Duodenal mucosa (tissue), 2 donors: ENCODE results near the gene PAX5.

ENCODE experiments used
- H3K27ac ChIP-seq: one replicate; pipeline ENCODE4 v1.7.0; 2013; ENCODE audit warnings: low read depth, low read length
- H3K27me3 ChIP-seq, 2 donors: one replicate each; pipeline ENCODE4 v1.7.0; 2013; ENCODE audit warnings: low read length in 2 of 2, control low read depth in 1 of 2; ENCODE audit not compliant: insufficient read depth in 2 of 2, control insufficient read depth in 1 of 2
- H3K36me3 ChIP-seq, 2 donors: one replicate each; pipeline ENCODE4 v1.7.0; 2013; ENCODE audit warnings: low read length in 2 of 2, control low read depth in 1 of 2; ENCODE audit not compliant: insufficient read depth in 2 of 2, control insufficient read depth in 1 of 2
- H3K4me1 ChIP-seq, 2 donors: one replicate each; pipeline ENCODE4 v1.7.0; 2013; ENCODE audit warnings: low read length in 2 of 2, control low read depth in 1 of 2; ENCODE audit not compliant: insufficient read depth in 2 of 2, control insufficient read depth in 1 of 2
- H3K4me3 ChIP-seq, 2 donors: one replicate each; pipeline ENCODE4 v1.7.0; 2013; ENCODE audit warnings: low read length in 2 of 2, low read depth in 1 of 2
- H3K9ac ChIP-seq, 2 donors: one replicate each; pipeline ENCODE4 v1.7.0; 2013; ENCODE audit warnings: low read length in 2 of 2, low read depth in 1 of 2
- H3K9me3 ChIP-seq, 2 donors: one replicate each; pipeline ENCODE4 v1.7.0; 2013; ENCODE audit warnings: low read length in 2 of 2, control low read depth in 1 of 2; ENCODE audit not compliant: control insufficient read depth in 1 of 2

Gene PAX5

DNA sequence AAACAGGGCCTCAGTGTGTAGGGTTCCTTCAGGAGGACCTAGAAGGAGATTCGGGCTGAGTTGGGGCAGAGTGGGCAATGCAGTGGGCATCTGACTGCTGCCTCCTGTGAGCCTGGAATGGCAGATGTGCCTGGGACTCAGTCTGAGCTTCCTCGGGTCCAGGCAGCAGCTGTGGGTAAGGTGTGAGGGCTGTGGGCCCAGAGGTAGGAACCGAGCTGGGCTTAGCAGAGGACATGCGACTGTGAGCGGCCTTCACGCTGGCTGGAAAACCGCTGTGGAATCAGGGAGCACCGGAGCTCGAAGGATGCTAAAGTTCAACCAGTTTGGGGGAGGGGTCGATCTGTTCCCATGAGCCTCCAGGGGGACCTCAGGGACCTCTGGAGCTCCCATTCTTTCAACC is 137.0 kb downstream of the PAX5 start:
- no peak overlapping the region for H3K27ac ChIP-seq
- H3K27me3 ChIP-seq, result peaks cover 0 to 3% of the 10 kb centered on the region in 2 donors
- H3K36me3 ChIP-seq, result no peaks in the 10 kb centered on the region
- H3K9ac ChIP-seq, result no peak overlapping the region
- H3K4me1 ChIP-seq, result no peaks in the 10 kb centered on the region
- no peak overlapping the region for H3K4me3 ChIP-seq
- H3K9me3 ChIP-seq, result no peaks in the 10 kb centered on the region

DNA sequence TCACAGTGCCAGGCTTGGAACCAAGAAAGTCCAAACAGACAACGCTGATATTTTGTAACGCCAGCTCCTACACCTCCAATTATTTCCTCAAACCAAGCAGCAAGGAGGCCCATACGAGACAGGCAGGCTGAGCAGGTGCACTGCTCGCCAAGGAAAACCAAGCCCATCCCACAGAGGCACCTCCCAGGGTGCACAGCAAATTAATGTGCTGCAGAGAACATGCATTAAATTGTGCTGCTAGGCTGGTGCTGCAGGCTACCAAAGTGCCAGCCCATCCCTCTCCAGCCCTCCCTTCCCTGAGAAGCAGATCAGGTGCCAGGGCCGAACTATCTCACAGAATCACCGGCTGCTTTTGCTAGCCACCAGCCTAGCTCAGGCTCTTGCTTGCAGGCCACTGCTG is 137.8 kb downstream of the PAX5 start:
- no peaks in the 10 kb centered on the region for H3K36me3 ChIP-seq

DNA sequence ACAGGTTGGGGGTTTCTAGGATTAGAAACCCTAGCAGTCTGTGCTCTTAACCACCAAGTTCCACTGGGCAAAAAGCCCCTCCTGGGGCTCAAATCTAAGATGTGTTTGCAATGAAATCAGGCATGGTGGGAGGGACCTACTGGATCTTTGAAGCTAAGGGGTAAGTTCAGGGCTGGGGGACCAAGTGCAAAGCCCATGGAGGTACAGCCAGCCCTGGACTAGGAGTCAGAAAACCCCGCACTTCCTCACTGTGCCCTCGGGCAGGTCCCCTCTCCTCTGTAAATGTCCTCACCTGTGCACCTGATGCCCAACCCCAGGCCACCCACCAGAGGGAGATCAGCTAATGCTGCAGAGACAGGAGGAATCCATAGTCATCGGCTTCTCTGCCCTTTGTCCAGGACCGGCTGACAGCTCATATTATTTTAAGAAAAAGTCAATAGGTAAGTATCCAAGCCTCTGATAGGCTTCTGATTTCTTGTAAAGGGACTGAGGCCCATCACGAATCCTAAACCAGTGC is 138.3 kb downstream of the PAX5 start:
- Histone ChIP-seq H3K9ac (no peak overlapping the region), H3K4me1 (no peaks in the 10 kb centered on the region), H3K27me3 (peaks cover 4 to 9% of the 10 kb centered on the region in 2 donors), H3K4me3 (no peak overlapping the region), H3K27ac (no peak overlapping the region), H3K36me3 (no peaks in the 10 kb centered on the region), H3K9me3 (no peaks in the 10 kb centered on the region)

More for the DNA sequence above, 137.8 kb downstream of the PAX5 start:
- no peak overlapping the region for H3K9ac ChIP-seq
- no peak overlapping the region for H3K27ac ChIP-seq
- peaks cover 1 to 5% of the 10 kb centered on the region in 2 donors for H3K27me3 ChIP-seq
- H3K4me3 ChIP-seq, result no peak overlapping the region
- no peaks in the 10 kb centered on the region for H3K4me1 ChIP-seq
- H3K9me3 ChIP-seq, result no peaks in the 10 kb centered on the region

DNA sequence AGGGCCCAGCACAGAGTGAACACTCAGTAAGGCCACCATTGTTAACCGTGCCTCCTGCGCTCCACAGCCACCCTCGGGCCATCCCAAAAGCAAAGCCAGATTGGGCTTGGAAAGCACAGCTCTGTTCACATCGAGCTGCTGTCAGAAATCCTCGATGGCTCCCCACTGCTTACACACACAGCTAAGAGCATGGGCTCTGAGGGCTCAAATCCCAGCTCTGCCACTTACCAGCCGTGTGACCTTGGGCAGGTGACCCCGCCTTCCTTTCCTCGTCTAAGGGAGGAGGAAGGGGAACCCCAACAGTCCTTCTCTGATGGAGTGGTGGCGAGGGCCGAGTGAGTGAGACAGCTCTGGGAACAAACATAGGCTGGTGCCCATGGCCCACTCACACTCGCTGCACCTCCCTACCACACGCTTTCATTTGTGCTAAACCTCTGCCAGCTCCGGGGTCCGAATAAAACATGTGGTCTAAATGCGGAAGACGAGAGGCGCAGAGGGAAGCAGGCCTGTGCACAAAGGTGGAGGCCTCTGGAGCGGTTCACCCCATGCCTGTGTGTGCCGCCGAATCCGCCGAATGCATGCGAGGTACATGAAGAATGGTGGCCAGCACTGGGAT is 139.3 kb downstream of the PAX5 start:
- Histone ChIP-seq H3K27me3 (peaks cover 4 to 9% of the 10 kb centered on the region in 2 donors), H3K36me3 (no peaks in the 10 kb centered on the region)

DNA sequence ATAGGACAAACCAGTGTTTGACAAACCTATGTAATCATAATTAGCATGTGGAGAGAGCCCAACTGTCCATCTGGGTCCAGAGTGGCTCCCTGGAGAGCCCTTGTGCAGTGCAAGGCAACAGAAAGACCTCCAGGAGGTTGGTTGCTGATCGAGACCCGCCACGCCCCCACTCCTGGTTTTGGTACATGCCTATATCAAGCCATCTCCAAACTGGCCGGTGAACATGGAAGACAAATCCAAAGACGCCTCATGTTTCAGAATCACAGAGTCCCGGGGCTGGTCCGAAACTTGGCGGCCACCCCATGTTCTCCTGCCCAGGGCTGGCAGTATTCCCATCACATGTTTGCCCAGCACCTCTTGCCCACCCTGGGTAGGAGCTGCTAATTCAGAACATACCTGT is 140.2 kb downstream of the PAX5 start:
- no peaks in the 10 kb centered on the region for H3K4me1 ChIP-seq
- no peak overlapping the region for H3K27ac ChIP-seq
- H3K27me3 ChIP-seq, result peaks cover 4 to 9% of the 10 kb centered on the region in 2 donors
- H3K4me3 ChIP-seq, result no peak overlapping the region
- no peaks in the 10 kb centered on the region for H3K9me3 ChIP-seq
- no peaks in the 10 kb centered on the region for H3K36me3 ChIP-seq
- no peak overlapping the region for H3K9ac ChIP-seq

More for the DNA sequence above, 139.3 kb downstream of the PAX5 start:
- H3K4me3 ChIP-seq, result no peak overlapping the region
- H3K27ac ChIP-seq, result no peak overlapping the region
- H3K4me1 ChIP-seq, result no peaks in the 10 kb centered on the region
- H3K9ac ChIP-seq, result no peak overlapping the region
- no peaks in the 10 kb centered on the region for H3K9me3 ChIP-seq

DNA sequence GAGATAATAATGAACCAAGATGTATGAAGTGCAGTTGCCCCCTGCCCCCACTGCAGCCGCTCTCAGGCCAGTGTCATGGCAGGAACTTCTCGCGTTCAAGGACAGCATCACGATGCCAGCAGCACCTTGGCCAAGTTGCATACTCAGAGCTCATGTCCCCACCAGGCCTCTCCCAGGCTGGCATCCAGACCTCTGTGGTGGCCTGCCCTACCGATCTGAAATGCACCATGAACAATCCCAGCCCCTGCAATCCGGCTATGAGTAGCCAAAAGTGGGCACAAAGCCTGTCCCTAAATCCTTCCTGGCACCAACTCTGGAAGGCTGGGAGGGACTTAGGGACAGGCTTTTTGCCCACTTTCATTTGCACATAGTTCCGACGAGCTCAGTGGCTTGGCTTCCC is 140.9 kb downstream of the PAX5 start:
- Histone ChIP-seq H3K4me1 (no peaks in the 10 kb centered on the region), H3K27ac (no peak overlapping the region), H3K9me3 (no peaks in the 10 kb centered on the region), H3K4me3 (no peak overlapping the region), H3K27me3 (peaks cover 4 to 9% of the 10 kb centered on the region in 2 donors), H3K9ac (no peak overlapping the region), H3K36me3 (no peaks in the 10 kb centered on the region)

DNA sequence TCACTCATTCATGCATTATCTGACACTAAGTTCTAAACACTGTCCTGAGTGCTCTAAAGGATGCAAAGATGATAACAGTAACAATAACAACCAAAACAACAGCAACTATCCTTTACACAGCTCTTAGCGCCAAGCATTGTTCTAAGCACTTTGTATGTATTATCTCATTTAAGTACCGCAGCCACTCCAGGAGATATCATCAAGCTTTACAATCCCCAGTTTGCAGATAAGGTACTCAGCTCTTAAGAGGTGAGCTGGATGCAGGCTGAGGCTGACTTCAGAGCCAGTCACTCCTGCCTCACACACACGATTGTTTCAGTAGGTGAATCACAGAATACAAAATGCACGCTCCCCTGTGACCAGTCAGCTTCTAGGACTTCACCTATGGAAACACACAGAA is 141.8 kb downstream of the PAX5 start:
- Histone ChIP-seq H3K9me3 (no peaks in the 10 kb centered on the region), H3K9ac (no peak overlapping the region), H3K27ac (no peak overlapping the region), H3K4me1 (no peaks in the 10 kb centered on the region), H3K4me3 (no peak overlapping the region), H3K36me3 (no peaks in the 10 kb centered on the region), H3K27me3 (peaks cover 4 to 9% of the 10 kb centered on the region in 2 donors)

DNA sequence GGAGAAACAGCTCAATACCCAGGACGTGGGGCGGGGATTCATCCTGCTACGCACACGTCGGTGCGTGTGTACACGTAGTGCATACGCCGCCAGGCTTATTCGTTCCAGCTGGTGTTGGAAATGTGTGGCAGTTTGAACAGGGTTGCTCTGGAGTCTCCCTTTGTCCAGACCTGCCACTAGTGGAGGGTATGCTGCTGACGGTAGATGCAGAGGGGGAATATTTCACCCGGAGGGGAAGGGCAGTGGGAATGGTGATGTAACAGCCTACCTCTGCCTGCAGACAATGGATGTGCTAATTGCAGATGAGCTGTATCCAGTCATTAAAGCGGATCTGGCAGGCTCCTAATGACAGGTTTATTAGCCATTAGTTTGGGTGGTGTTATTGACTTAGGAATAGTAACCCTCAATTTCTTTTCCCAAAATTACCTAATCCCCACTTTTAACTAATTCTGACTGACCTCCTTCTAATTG is 142.7 kb downstream of the PAX5 start:
- no peaks in the 10 kb centered on the region for H3K4me1 ChIP-seq
- H3K36me3 ChIP-seq, result no peaks in the 10 kb centered on the region
- no peak overlapping the region for H3K27ac ChIP-seq
- H3K4me3 ChIP-seq, result no peak overlapping the region
- peaks cover 4 to 9% of the 10 kb centered on the region in 2 donors for H3K27me3 ChIP-seq
- no peak overlapping the region for H3K9ac ChIP-seq
- H3K9me3 ChIP-seq, result no peaks in the 10 kb centered on the region

DNA sequence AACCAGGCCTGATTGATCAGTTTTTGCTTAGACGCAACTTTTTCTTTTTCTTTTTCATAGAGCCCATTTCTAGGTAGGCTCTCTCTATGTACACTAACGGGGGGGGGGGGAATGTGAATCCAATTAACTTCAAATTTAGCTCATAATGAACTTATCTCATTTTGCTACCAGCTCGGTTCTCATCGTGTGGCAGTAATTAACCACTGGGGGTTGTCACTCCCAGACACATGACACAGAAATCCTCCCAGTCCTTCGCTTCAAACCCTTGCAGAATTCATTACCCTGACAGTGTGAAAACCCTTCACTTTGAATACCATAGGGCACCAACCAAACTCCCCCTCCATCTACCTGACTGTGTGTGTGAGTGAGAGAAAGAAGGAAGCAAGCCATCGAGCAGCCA is 144.2 kb downstream of the PAX5 start:
- H3K9ac ChIP-seq, result no peak overlapping the region
- H3K4me3 ChIP-seq, result no peak overlapping the region
- no peaks in the 10 kb centered on the region for H3K9me3 ChIP-seq
- peaks cover 4 to 6% of the 10 kb centered on the region in 2 donors for H3K27me3 ChIP-seq
- H3K4me1 ChIP-seq, result no peaks in the 10 kb centered on the region
- H3K36me3 ChIP-seq, result no peaks in the 10 kb centered on the region
- H3K27ac ChIP-seq, result no peak overlapping the region

DNA sequence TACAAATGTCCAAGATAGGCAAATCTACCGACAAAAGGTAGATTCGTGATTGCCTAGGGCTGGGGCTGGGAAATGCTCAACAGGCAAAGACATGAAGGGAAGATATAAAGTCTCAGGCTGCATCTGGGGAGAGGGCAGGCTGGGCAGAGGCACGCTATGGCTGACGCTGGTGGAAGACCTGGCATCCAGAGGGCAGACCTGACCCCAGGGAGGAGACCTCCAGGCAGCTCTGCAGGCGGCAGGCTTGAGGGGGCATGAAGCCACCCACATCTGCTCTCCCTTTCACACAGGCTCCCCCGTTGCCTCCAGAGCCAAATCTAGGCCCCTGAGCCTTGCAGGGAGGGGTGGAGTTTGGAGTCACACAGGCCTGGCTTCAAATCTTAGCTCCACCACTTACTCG is 145.5 kb downstream of the PAX5 start:
- Histone ChIP-seq H3K4me3 (no peak overlapping the region), H3K9me3 (no peaks in the 10 kb centered on the region), H3K4me1 (no peaks in the 10 kb centered on the region), H3K27ac (no peak overlapping the region), H3K27me3 (peaks cover 4 to 6% of the 10 kb centered on the region in 2 donors), H3K36me3 (no peaks in the 10 kb centered on the region), H3K9ac (no peak overlapping the region)
